HUES6 (cell line): ENCODE measurements around the gene LAIR1.
A peak's percentile ranks its signal among the peaks of the same experiment; 100 is the strongest.

ENCODE experiments used
- H3K27ac ChIP-seq: 2 replicates; pipeline ENCODE4 v1.7.0; 2013; ENCODE audit warnings: low read depth, mild to moderate bottlenecking, low read length, inconsistent platforms
- H3K27me3 ChIP-seq: 2 replicates; pipeline ENCODE4 v1.6.1; 2013; ENCODE audit warnings: low read length; ENCODE audit not compliant: control insufficient read depth, insufficient read depth
- H3K36me3 ChIP-seq: 2 replicates; pipeline ENCODE4 v1.6.1; 2013; ENCODE audit warnings: low read length; ENCODE audit not compliant: control insufficient read depth, insufficient read depth
- H3K4me1 ChIP-seq: 2 replicates; pipeline ENCODE4 v1.6.1; 2013; ENCODE audit warnings: low read length; ENCODE audit not compliant: control insufficient read depth, insufficient read depth
- H3K4me3 ChIP-seq: 2 replicates; pipeline ENCODE4 v1.5.1; 2013; ENCODE audit warnings: low read depth, low read length
- H3K9ac ChIP-seq: one replicate; pipeline ENCODE4 v1.6.1; 2013; ENCODE audit warnings: mild to moderate bottlenecking, low read length
- H3K9me3 ChIP-seq: 2 replicates; pipeline ENCODE4 v1.6.1; 2013; ENCODE audit warnings: low read depth, low read length; ENCODE audit not compliant: control insufficient read depth, insufficient read depth

Gene LAIR1

DNA sequence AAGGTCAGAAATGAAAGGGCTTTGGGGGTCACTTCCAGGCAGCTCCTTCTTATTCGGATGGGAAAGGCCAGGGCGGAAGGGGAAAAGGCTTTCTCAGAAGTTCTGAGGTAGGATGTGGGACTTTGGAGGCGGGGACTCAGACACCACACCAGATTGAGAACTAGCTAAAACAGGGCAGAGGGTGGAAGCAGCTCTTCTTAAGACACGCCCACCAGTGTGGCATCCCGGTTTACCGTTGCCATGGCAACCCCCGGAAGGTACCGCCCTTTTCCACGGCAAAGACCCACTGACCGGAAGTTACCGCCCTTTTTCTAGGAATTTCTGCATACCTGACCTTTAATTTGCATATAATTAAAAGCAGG lies 48.0 kb downstream of the LAIR1 start:
- Histone ChIP-seq H3K27me3 (no peaks in the 10 kb centered on the region), H3K27ac (peak overlapping the region; percentile 68; the same call in 1 of the 2 replicates), H3K9me3 (peaks cover 7% of the 10 kb centered on the region), H3K36me3 (no peaks in the 10 kb centered on the region), H3K9ac (peak overlapping the region; percentile 89), H3K4me1 (no peaks in the 10 kb centered on the region; the same call in 1 of the 2 replicates), H3K4me3 (peak overlapping the region; percentile 14; the same call in 1 of the 2 replicates)

GRCh38 chr19:54315956-54316355 lies 48.8 kb downstream of the LAIR1 start:
- Histone ChIP-seq H3K9ac (no peak overlapping the region), H3K27me3 (peaks cover 3% of the 10 kb centered on the region; the same call in 1 of the 2 replicates), H3K36me3 (no peaks in the 10 kb centered on the region), H3K4me1 (no peaks in the 10 kb centered on the region; the same call in 1 of the 2 replicates), H3K27ac (no peak overlapping the region), H3K4me3 (no peak overlapping the region), H3K9me3 (peaks cover 6% of the 10 kb centered on the region)

GRCh38 chr19:54312436-54313377 lies 52.0 kb downstream of the LAIR1 start, which contains the start of gene LILRA5:
Gene LILRA5, minus strand, starts transcription at chr19:54313166. Its CDS starts 147 bp downstream, at chr19:54313019.
- Histone ChIP-seq H3K4me3 (no peak within 1 kb of the TSS), H3K36me3 (no peaks in the 10 kb centered on the region), H3K27ac (no peak within 1 kb of the TSS), H3K4me1 (no peaks in the 10 kb centered on the region; the same call in 1 of the 2 replicates), H3K27me3 (peaks cover 3% of the 10 kb centered on the region), H3K9me3 (no peaks in the 10 kb centered on the region), H3K9ac (no peak within 1 kb of the TSS)

- Histone ChIP-seq H3K4me1 (no peaks in the 10 kb centered on the region; the same call in 1 of the 2 replicates), H3K27me3 (peaks cover 3% of the 10 kb centered on the region), H3K27ac (no peak overlapping the region), H3K9me3 (no peaks in the 10 kb centered on the region), H3K9ac (no peak overlapping the region), H3K36me3 (no peaks in the 10 kb centered on the region), H3K4me3 (no peak overlapping the region)
These were observed 52.7 kb downstream of the LAIR1 start for GRCh38 chr19:54312011-54312410.

GRCh38 chr19:54311486-54311885 lies 53.2 kb downstream of the LAIR1 start:
- Histone ChIP-seq H3K9ac (no peak overlapping the region), H3K4me1 (no peaks in the 10 kb centered on the region; the same call in 1 of the 2 replicates), H3K27ac (no peak overlapping the region), H3K4me3 (no peak overlapping the region), H3K9me3 (no peaks in the 10 kb centered on the region), H3K36me3 (no peaks in the 10 kb centered on the region), H3K27me3 (peaks cover 3% of the 10 kb centered on the region)

DNA sequence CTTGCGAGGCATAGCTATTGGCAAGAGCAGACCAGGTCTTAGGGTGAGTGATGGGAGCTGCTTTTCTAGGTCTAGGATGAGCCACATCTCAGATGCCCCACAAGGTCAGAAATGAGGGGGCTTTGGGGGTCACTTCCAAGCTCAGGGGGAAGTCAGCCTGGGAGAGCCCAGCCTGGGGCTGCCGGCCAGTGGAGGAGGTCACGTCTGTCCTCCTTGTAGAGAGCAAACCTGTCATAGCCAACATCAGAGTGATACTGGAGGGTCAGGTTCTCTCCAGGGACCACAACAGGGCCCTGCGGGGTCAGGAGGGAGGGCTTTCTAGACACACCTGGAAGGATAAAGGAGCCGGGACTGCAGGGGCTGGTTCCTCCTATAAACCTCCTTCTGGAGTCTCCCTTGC lies 54.2 kb downstream of the LAIR1 start:
- Histone ChIP-seq H3K27me3 (peaks cover 3% of the 10 kb centered on the region), H3K9me3 (no peaks in the 10 kb centered on the region), H3K4me3 (no peak overlapping the region), H3K36me3 (no peaks in the 10 kb centered on the region), H3K9ac (no peak overlapping the region), H3K27ac (no peak overlapping the region), H3K4me1 (no peaks in the 10 kb centered on the region; the same call in 1 of the 2 replicates)

DNA sequence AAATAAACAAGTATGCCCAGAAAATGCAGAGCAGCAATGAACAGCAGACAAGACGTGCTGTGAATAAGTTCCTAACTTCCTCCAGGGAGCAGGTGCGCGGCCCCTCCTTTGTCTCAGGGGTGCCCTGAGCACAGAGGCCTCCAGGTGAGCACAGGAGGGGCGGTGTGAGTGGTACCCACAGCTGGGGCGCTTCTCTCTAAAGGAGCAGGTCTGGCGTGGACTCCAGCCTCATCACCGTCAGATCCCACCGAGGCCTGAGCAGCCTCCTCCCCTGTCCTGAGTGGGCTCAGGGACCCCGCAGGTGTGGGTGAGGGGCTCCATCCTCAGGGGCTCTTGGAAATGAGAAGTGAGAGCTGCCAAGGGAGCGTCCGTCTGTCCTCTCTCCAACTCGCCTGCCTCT lies 54.9 kb downstream of the LAIR1 start:
- no peak overlapping the region for H3K4me3 ChIP-seq
- H3K9me3 ChIP-seq: no peaks in the 10 kb centered on the region
- no peak overlapping the region for H3K9ac ChIP-seq
- H3K27ac ChIP-seq: no peak overlapping the region
- H3K27me3 ChIP-seq: peaks cover 10% of the 10 kb centered on the region
- no peaks in the 10 kb centered on the region for H3K36me3 ChIP-seq
- no peaks in the 10 kb centered on the region; the same call in 1 of the 2 replicates for H3K4me1 ChIP-seq

GRCh38 chr19:54307389-54308020 lies 57.2 kb downstream of the LAIR1 start:
- Histone ChIP-seq H3K27me3 (peaks cover 10% of the 10 kb centered on the region), H3K4me3 (no peak overlapping the region), H3K9ac (no peak overlapping the region), H3K9me3 (no peaks in the 10 kb centered on the region), H3K36me3 (no peaks in the 10 kb centered on the region), H3K27ac (no peak overlapping the region), H3K4me1 (no peaks in the 10 kb centered on the region)

- no peak overlapping the region for H3K4me3 ChIP-seq
- H3K9ac ChIP-seq: no peak overlapping the region
- no peaks in the 10 kb centered on the region for H3K36me3 ChIP-seq
- H3K27me3 ChIP-seq: peaks cover 19% of the 10 kb centered on the region
- H3K27ac ChIP-seq: no peak overlapping the region
- no peaks in the 10 kb centered on the region for H3K9me3 ChIP-seq
- H3K4me1 ChIP-seq: no peaks in the 10 kb centered on the region
These were observed 59.6 kb downstream of the LAIR1 start for GRCh38 chr19:54305141-54305540.

GRCh38 chr19:54302257-54302656 lies 62.5 kb downstream of the LAIR1 start:
- no peaks in the 10 kb centered on the region for H3K4me1 ChIP-seq
- no peak overlapping the region for H3K9ac ChIP-seq
- H3K36me3 ChIP-seq: no peaks in the 10 kb centered on the region
- H3K9me3 ChIP-seq: no peaks in the 10 kb centered on the region
- H3K4me3 ChIP-seq: no peak overlapping the region
- H3K27ac ChIP-seq: no peak overlapping the region
- H3K27me3 ChIP-seq: peaks cover 41% of the 10 kb centered on the region
